Measurements from ENCODE around the gene FAM131C. TPM values are rescaled to one million over a fixed set of nuclear protein-coding genes. Genes with fewer than 3 reads are reported as not detected.
A peak's percentile ranks its signal among the peaks of the same experiment; 100 is the strongest.
"Not testable (repeated sequence)": the region's sequence is repeated elsewhere in the genome, so short reads cannot be mapped to it uniquely, and the experiment has no call there.

Gene FAM131C
- total RNA-seq (2014; rRNA removed; shearing (Covaris generic)): 0.23 TPM in 1 of 2 replicates, not detected in the other

GRCh38 chr1:16073490-16074119, at the start of gene FAM131C:
Gene FAM131C, minus strand, starts transcription at chr1:16073651. Its CDS starts 209 bp downstream, at chr1:16073442.
- DNase-seq (ENCODE audit: low read depth): peak; percentile 63

GRCh38 chr1:16122916-16123315, 49.5 kb upstream of the FAM131C start:
- DNase-seq (ENCODE audit: low read depth): peak; percentile 97

GRCh38 chr1:16122350-16122881, 49.0 kb upstream of the FAM131C start:
- no peak for DNase-seq (ENCODE audit: low read depth)

- no peak for DNase-seq (ENCODE audit: low read depth)
These were observed 47.5 kb upstream of the FAM131C start for GRCh38 chr1:16120940-16121410.

GRCh38 chr1:16120407-16120806, 47.0 kb upstream of the FAM131C start:
- no peak for DNase-seq (ENCODE audit: low read depth)

- no peak for DNase-seq (ENCODE audit: low read depth)
These were observed 46.5 kb upstream of the FAM131C start for GRCh38 chr1:16119926-16120325.

- DNase-seq (ENCODE audit: low read depth): no peak
These were observed 46.1 kb upstream of the FAM131C start for GRCh38 chr1:16119504-16119903.

GRCh38 chr1:16118706-16119105, 45.3 kb upstream of the FAM131C start:
- no peak for DNase-seq (ENCODE audit: low read depth)

GRCh38 chr1:16117936-16118335, 44.5 kb upstream of the FAM131C start:
- DNase-seq (ENCODE audit: low read depth): no peak

GRCh38 chr1:16117369-16117768, 43.9 kb upstream of the FAM131C start:
- DNase-seq (ENCODE audit: low read depth): peak; percentile 67

- no peak for DNase-seq (ENCODE audit: low read depth)
These were observed 43.2 kb upstream of the FAM131C start for GRCh38 chr1:16116625-16117024.

GRCh38 chr1:16116002-16116401, 42.6 kb upstream of the FAM131C start:
- DNase-seq (ENCODE audit: low read depth): no peak

GRCh38 chr1:16115468-16115983, 42.1 kb upstream of the FAM131C start:
- DNase-seq (ENCODE audit: low read depth): no peak

GRCh38 chr1:16114527-16115467, 41.3 kb upstream of the FAM131C start:
- DNase-seq (ENCODE audit: low read depth): no peak

- DNase-seq (ENCODE audit: low read depth): no peak
These were observed 39.4 kb upstream of the FAM131C start for GRCh38 chr1:16112596-16113555.

GRCh38 chr1:16111771-16112595, 38.5 kb upstream of the FAM131C start:
- peak; percentile 55 for DNase-seq (ENCODE audit: low read depth)

GRCh38 chr1:16110884-16111283, 37.4 kb upstream of the FAM131C start:
- DNase-seq (ENCODE audit: low read depth): no peak

- DNase-seq (ENCODE audit: low read depth): no peak
These were observed 37.0 kb upstream of the FAM131C start for GRCh38 chr1:16110456-16110855.

GRCh38 chr1:16109571-16109970, 36.1 kb upstream of the FAM131C start:
- no peak for DNase-seq (ENCODE audit: low read depth)

- DNase-seq (ENCODE audit: low read depth): not testable (repeated sequence)
These were observed 33.6 kb upstream of the FAM131C start for GRCh38 chr1:16107039-16107438.

Measured in Daoy (cell line).